HG02623 (cell line): ENCODE data around the gene PTH1R.

Source experiments
- ATAC-seq: cut with Tn5 transposase; IDR thresholded peaks from one replicate; pipeline ENCODE4 v1.9.1; 2021; ENCODE audit warnings: moderate library complexity; ENCODE audit not compliant: unreplicated experiment

Gene PTH1R

DNA sequence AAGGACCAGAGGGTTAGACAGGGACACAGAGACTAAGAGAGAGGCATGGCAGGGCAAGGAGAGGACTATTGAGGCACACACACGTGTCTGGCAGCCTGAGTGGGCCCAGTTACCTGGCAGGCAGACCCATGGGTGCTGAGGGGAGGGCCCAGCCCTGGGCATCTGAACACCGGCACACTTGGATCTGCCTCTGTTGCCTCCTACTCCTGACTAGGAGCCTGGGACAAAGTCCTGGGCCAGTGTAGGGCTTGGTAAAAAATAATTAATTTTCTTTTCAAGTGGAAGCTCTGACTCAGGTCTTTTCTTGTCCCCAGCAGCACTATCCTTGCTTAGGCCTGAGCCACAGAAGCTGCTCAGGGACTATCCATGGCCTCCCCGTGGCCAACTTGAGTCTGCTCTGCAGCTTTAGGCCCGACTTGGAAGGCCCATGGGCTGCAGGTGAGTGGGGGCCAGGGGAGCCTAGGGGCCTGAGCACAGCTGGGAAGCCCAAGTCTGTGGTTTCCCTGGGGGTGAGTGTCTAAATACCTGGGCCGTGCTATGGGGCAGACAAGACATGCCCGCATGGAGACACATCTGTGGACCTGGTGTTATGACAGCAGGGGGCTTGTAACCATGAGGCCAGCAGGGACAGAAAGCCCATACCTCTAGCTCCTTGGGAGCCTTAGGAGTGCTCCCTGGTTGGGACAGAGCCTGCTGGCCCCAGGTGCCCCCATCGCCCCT lies at the start of gene PTH1R:
Gene PTH1R (plus strand): TSS at position 316 of the 720 bp plus-strand sequence. CDS start 5,839 bp downstream, outside the sequence.
- ATAC-seq = no peak

DNA sequence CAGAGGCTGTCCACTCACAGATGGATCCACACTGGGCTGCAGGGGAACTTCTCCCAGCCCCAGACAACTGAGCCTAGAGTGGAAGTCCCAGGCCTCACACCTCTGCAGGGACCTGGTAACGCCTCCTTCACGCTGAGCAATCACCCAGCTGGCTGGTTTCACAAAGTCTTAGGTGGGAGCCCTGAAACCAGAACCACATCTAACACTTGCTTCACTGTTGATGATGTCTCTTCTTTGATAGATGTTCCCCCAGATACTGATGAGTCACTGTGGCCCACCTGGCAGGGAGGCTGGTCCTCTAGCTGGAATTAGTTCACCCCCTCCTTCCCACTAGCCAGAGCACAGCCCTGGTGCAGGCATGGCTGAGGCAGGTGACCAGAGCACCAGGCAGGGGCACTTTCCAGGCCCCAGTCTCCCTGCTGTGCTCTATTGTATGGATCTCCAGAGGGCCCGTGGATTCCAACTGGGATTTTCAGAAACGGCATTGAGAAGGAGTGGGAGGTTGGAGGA lies 47.8 kb upstream of the PTH1R start:
- peak; percentile 48 for ATAC-seq

DNA sequence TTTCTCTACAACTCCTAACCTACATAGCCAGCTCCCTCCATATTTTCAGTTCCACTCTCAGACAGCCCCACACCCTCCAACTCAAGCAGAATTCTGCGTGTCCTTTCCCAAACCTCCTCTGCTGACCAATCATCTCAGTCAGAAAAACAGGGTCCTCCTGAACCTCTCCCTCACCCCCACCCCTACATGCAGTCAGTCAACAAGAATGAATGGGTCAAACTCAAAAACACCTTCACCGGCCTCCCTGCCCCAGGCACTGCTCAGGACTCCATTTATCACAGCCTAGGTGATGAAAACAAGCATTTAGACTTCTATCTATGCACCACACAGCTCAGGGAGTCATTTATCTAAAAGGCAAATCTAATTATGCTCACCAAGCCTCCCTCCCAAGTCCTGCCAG lies 46.7 kb upstream of the PTH1R start:
- ATAC-seq = no peak

DNA sequence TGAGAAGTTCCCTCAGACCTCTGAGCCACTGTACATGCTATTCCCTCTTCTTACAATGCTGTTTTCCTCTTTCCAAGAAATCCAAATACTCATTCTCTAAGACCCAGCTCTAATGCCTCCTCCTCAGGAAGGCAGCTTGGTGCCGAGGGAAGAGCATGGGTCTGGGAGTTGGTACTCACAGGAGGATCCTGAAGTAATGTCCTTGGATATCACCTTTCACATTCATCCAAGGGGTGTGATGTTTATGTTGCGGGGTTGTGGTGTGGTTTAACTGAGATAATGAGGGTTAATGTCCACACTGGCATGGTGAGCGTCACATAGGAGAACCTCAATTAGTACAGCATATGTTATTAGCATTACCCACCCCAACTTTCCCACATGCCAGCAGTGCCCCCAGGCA lies 46.2 kb upstream of the PTH1R start:
- ATAC-seq = no peak

- ATAC-seq = no peak
Observed at GRCh38 chr3:46831841-46832240, 45.7 kb upstream of the PTH1R start.

DNA sequence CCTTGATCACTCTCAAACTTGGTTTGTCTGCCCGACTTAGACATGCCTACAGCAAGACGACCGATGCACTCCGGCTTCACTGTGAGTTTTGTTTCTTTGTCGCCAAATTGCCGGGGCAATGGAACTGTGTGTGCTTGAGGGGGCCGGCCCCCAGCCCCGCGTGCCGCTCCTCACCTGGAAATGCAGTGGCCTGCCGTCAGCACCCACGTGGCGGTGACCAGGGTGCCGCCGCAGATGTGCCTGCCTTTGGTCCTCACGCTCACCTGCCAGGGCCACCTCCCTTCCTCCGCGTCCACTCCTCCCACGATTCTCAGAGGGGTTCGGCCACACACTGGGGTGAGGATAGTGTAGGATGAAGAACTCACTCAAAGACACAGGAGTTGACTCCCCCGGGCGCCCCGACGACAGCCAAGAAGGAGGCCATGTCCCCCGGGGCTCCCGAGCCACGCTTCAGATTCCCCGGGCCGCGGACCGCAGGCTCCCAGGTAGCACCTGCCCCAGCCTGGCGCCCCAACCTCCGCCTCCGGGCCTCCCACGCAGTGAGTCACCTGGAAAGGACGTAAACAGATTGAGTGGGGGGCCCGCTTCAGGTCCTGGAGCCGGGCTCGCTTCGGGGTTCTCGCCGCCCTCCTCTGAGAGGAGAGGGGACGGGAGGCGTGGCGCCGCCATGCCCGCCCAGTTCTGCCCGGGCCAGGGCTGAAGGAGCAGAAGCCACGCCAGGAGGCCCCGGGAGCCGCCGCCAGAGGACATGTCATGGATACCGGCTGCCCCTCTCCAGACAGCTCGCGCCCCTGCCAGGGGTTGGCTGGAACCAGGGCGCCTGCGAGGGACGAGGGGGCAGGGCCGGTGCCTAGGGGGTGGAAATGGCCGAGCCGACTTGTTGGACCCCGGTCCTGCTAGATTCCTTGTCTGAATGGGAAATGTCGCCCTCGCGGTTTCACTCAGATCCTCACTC lies 43.9 kb upstream of the PTH1R start:
- no peak for ATAC-seq

- ATAC-seq = no peak
Observed at GRCh38 chr3:46835054-46835453, 42.5 kb upstream of the PTH1R start.

DNA sequence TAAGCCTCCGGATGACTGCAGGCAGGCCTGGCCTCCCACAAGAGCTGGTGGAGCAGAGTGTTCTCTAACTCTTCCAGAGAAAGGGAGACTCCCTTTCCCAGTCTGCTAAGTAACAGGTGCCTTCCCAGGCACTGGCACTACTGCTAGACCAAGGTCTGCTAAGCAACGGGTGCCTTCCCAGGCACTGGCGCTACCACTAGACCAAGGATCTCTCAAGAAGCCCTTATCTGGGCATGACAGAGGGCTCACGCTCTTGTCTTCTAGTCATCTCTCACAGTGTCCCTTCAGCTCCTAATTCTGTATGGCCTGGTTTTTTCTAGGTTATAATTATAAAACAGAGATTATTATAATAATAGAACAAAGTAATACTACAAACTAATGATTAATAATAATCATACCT lies 42.0 kb upstream of the PTH1R start:
- no peak for ATAC-seq

- no peak for ATAC-seq
Observed at GRCh38 chr3:46838301-46838700, 39.2 kb upstream of the PTH1R start.

DNA sequence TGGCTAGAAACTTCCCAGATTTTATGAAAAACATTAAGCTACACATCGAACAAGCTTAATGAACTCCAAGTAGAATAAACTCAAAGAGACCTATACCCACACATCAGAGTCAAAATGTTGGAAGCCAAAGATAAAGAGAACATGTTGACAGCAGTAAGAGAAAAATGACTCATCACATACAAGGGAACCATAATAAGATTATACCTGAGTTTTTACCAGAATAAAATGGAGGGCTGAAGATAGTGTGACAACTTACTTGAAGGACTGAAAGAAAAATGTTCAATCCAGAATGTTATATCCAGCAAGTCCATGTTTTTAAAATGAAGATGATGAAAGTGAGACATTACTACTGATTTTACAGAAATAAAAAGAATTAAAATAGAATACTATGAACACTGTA lies 37.0 kb upstream of the PTH1R start:
- no peak for ATAC-seq

GRCh38 chr3:46843508-46843907 lies 34.0 kb upstream of the PTH1R start:
- ATAC-seq = no peak

DNA sequence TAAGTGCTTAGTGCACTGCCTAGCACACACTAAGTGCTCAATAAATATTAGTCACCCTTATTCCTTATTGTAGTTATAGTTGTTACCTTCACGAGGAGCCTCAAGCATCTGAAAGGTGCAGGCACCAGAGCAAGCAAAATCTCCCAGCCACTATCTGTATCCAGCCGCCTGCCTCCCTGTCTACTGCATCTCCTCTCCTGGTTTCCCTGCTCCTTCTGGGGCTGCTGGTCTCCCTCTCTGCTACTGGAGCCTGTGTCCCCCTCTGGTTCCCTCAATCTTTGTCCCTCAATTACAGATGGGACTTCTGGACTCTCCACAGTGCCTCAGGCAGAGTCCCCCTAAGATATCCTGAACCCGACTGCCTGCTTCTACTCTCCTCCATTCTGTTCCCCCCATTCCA lies 33.1 kb upstream of the PTH1R start:
- no peak for ATAC-seq

- ATAC-seq = no peak
Observed at GRCh38 chr3:46844881-46845312, 32.6 kb upstream of the PTH1R start.

DNA sequence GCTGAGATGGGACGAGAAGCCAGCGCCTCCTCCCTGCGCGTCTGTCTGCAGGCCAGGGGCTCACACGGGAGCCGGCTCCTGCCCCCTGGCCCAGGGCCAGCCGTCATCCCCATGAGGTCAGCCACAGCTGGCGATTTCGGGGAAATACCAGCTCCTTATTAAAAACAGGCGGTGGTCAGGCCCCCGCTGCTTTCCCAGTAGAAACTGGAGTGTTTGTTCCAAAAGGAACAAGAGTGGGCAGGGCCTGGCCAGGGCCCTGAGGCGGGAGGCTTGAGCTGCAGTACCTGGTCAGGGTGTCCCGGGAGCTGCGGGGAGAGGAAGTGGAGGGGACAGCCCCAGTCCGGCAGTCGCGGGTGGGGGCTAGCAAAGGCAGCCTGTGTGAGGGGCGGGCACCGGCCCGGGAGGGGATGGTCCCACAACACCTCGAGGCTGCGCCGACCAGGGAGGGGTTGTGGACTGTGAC lies 32.1 kb upstream of the PTH1R start:
- ATAC-seq = peak; percentile 45

- ATAC-seq = peak; percentile 70
Observed at GRCh38 chr3:46845860-46846623, 31.5 kb upstream of the PTH1R start.

- ATAC-seq = no peak
Observed at GRCh38 chr3:46846624-46847542, 30.6 kb upstream of the PTH1R start.

GRCh38 chr3:46847744-46848143 lies 29.8 kb upstream of the PTH1R start:
- ATAC-seq = no peak

GRCh38 chr3:46848271-46849044 lies 29.1 kb upstream of the PTH1R start:
- no peak for ATAC-seq

DNA sequence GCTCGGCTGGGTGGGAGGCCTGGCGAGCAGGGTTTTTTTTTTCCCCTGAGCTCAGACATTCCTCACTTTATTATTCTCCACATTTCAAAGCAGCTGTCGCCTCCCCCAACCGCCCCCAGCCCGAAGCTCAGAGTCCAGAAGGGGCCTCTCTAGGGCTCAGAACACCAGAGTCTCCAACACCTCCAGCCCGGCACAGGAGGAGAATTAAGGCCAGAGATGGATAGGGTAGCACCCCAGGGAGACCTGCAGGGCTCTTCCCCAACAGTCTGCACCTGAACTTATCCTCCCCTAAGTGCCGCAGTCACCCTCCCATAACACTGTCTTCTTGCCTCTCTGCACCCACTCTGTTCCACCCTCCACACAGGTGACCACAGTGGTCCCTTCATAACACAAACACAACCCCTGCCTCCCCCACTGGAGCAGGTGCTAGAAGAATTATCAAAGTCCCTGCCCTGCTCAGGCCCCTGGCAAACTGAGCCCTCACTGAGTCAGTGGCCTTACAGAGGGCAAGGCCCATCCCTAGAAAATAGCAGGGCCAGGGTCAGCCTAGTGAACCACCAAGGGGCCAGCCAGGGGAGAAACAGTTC lies 28.4 kb upstream of the PTH1R start:
- ATAC-seq = no peak
